Motor neuron (in vitro differentiated cells): Measurements from ENCODE around the gene ZNF280B. TPM values are rescaled to one million over a fixed set of nuclear protein-coding genes. Genes with fewer than 3 reads are reported as not detected.
A peak's percentile ranks its signal among the peaks of the same experiment; 100 is the strongest.
"Not testable (repeated sequence)": the region's sequence is repeated elsewhere in the genome, so short reads cannot be mapped to it uniquely, and the experiment has no call there.

Experiments
- ATAC-seq, 8 experiments: fragments of 200-7000 bp; cut with Tn5 transposase; replicated peaks in 6 of 8; 2 replicates each; pipeline ENCODE4 v1.8.0; 2021; ENCODE audit warnings: mild to moderate bottlenecking in 8 of 8, moderate library complexity in 8 of 8
- H3K27ac ChIP-seq, 2 donors: fragments of 250-450 bp; sonication (Bioruptor Pico); 2 replicates each; pipeline ENCODE4 v1.9.0; 2021; ENCODE audit warnings: antibody characterized with exemption in 2 of 2, mild to moderate bottlenecking in 2 of 2, moderate library complexity in 1 of 2
- H3K4me1 ChIP-seq, 2 donors: fragments of 250-450 bp; sonication (Bioruptor Pico); replicated peaks in 1 of 2; 2 replicates each; pipeline ENCODE4 v1.6.1; 2021; ENCODE audit warnings: antibody characterized with exemption in 2 of 2, mild to moderate bottlenecking in 2 of 2, moderate library complexity in 1 of 2
- H3K4me3 ChIP-seq, 5 donors: fragments of 250-450 bp; sonication (Bioruptor Pico); 2 replicates each; pipeline ENCODE4 v1.9.0; 2021; ENCODE audit warnings: antibody characterized with exemption in 5 of 5, mild to moderate bottlenecking in 5 of 5, moderate library complexity in 4 of 5
- WGBS, 10 experiments: fragments of 450-650 bp; shearing (Covaris generic); methylation state at CpG; one replicate each; pipeline ENCODE4 v1.0.0; 2022; 5-methylcytosine and 5-hydroxymethylcytosine counted together
- in situ Hi-C, 9 experiments: fragments of 400-800 bp; cut with MboI; loops; one replicate each; pipeline ENCODE4 v1.15.0; 2021; ENCODE audit warnings: low sequenced_read_pairs in 9 of 9, low pct_unique_long_range_greater_than_20kb in 2 of 9; ENCODE audit not compliant: unreplicated experiment in 9 of 9
- total RNA-seq, 8 experiments: library from RNA; unstranded; fragments of 300-600 nt; gene quantifications; 2 replicates each; pipeline versions ENCODE4 v1.2.3 to v1.2.4, GENCODE V29; 2022

Gene ZNF280B
- total RNA-seq, 8 experiments from 2014 or later, result 0.10 to 5.1 (median 3.9) TPM

DNA sequence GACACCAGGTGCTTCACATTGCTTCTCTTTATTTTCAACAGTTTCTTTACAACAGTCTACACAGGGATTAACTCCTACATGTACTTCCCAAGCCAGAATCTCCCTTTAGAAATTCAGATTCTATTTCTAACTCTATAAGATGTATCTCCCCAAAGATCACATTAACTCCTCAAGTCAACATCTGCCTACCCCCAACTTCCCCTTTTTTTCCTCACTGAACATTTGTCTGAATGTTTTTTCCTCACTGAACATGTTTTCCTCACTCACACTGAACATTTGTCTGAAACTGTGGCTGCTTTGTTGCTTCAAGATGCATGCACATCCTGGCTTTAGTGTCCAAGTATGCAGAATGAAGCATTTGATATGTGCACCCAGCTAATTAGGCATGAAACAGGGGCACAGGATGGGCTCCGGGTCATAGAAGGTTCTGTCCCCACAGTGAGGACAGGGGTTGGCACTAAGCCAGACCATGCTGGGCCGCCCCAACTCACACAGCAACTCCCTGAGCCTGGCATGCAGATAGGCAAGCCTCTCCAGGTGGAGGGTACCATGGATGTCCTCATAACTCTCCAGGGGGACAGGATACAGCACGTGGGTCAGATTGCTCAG, 39.3 kb upstream of the ZNF280B start:
- in situ Hi-C loops, result no loop called here
- ATAC-seq, result no peak
- 0 to 30% (median 14%) methylated on average over 1 to 2 of the region's 3 CpGs; no CpG with 5 or more reads in 3 of the 10 experiments for WGBS, 10 experiments
- no peak overlapping the region for H3K4me3 ChIP-seq
- peak overlapping the region; percentile 50 to 59 for H3K27ac ChIP-seq
- no peaks in the 10 kb centered on the region for H3K4me1 ChIP-seq

DNA sequence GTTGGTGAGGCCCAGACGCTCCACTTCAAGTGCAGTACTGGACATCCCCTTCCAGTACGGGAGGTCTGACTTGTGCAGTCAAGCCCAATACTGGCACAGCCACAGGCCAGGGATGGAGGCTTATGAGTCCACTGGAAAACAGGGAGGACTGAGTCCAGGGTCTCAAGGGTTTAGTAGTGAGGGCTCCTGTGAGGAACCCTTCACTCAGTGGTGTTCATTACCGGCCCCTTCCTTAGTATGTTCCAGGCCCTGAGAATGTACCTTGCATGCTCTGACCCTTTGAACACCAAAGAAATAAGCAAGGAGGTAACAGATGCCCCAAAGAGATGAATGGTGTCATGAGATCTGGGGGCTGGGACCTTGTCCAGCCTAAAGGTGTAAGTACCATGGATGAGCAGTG, 38.7 kb upstream of the ZNF280B start:
- Histone ChIP-seq H3K4me3 (no peak overlapping the region), H3K27ac (peak overlapping the region; percentile 50 to 56), H3K4me1 (no peaks in the 10 kb centered on the region)
- ATAC-seq, result no peak
- WGBS, 10 experiments, result 0 to 100% (median 68%) methylated on average over 1 to 3 of the region's 3 CpGs; no CpG with 5 or more reads in 4 of the 10 experiments
- in situ Hi-C loops, result no loop called here

DNA sequence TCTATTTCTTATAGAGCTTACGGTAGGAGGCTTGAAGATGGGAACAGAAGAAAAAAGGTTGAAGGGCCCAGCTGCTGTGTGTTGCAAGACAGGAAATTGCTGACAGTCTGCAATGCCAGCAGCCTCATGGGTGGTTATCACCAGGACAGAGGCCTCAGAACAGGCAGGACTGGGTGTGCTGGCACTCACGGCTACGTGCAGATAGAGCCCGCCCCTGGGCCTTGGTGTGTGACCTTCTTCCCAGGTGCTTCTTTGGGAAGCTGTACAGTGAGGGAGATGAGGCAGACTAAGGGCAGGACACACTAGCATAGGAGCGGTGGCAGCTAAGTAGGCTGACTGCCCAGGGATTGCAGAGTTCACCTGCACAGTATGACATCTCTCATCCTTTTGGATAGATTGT, 37.9 kb upstream of the ZNF280B start:
- no peak overlapping the region for H3K4me3 ChIP-seq
- in situ Hi-C loops, result no loop called here
- no peak overlapping the region for H3K27ac ChIP-seq
- no peak for ATAC-seq
- no peaks in the 10 kb centered on the region for H3K4me1 ChIP-seq
- WGBS, 10 experiments, result 18 to 100% (median 80%) methylated on average over 1 to 4 of the region's 5 CpGs; no CpG with 5 or more reads in 5 of the 10 experiments

DNA sequence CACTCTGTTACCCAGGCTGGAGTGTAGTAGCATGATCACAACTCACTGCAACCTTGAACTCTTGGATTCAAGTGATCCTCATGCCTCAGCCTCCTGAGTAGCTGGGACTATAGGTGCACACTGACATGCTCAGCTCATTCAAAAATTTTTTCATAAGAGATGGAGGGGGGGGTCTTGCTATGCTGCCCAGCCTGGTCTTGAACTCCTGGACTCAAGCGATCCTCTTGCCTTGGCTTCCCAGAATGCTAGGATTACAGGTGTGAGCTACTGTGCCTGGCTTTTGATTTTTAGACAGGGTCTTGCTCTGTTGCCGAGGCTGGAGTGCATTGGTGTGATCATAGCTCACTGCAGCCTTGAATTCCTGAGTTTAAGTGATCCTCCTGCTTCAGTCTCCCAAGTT, 36.5 kb upstream of the ZNF280B start:
- ATAC-seq, result no peak
- H3K27ac ChIP-seq, result no peak overlapping the region
- no peaks in the 10 kb centered on the region for H3K4me1 ChIP-seq
- in situ Hi-C loops, result no loop called here
- no peak overlapping the region for H3K4me3 ChIP-seq
- WGBS, 10 experiments, result 36 to 86% (median 52%) methylated on average over 1 to 2 of the region's 2 CpGs; no CpG with 5 or more reads in 4 of the 10 experiments

DNA sequence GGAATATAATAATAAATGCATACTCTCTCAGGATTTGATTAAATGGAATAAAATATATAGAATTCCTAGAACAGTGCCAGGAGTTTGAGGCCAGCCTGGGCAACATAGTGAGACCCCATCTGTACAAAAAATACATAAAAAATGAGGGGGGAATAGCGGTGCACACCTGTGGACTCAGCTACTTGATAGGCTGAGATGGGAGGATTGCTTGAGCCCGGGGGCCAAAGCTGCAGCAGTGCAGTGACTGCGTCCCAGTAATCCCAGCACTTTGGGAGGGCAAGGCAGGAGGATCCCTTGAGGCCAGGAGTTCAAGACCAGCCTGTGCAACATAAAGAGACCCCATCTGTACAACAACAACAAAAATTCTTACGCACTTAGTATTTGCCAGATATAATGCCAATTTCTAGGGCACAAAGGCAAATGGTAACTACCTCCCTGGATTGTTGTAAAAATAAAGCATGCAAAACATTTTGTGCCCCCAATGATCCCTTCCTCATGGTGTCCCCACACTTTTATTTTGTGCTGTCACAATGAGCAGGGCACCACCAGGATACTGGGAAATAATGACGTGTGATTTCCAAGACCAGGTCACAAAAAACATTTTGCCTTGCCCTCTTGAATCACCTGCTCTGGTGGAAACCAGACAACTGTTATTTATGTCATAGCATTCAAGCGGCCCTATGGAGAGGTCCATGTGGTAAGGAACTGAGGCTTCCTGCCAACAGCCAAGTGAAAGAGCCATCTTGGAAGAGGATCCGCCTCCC, 29.9 kb upstream of the ZNF280B start:
- in situ Hi-C loops, result no loop called here
- 19 to 76% (median 52%) methylated on average over 2 to 6 of the region's 7 CpGs; no CpG with 5 or more reads in 1 of the 10 experiments for WGBS, 10 experiments
- no peak for ATAC-seq

DNA sequence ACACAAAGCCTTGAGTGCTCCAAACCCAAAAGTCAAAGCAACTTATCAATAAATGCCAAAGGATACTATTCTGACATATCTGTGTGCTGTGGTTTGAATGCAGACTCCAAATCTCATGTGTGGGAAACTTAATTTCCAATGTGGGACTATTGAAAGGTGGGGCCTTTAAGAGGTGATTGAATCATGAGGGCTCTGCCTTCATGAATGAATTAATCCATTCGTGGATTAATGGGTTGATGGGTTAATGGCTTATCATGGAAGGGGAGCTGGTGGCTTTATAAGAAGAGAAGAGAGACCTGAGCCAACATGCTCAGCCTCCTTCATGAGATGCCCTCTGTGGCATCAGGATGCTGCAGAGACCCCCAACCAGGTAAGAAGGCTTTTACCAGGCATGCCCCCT, 28.4 kb upstream of the ZNF280B start:
- Histone ChIP-seq H3K4me3 (no peak overlapping the region), H3K4me1 (no peaks in the 10 kb centered on the region), H3K27ac (no peak overlapping the region)
- in situ Hi-C loops, result no loop called here
- WGBS, 10 experiments, result 0 to 29% (median 6%) methylated on average over 1 of the region's 1 CpG; no CpG with 5 or more reads in 4 of the 10 experiments
- no peak for ATAC-seq

More for the DNA sequence above, 29.9 kb upstream of the ZNF280B start:
- Histone ChIP-seq H3K27ac (no peak overlapping the region), H3K4me3 (no peak overlapping the region), H3K4me1 (no peaks in the 10 kb centered on the region)

DNA sequence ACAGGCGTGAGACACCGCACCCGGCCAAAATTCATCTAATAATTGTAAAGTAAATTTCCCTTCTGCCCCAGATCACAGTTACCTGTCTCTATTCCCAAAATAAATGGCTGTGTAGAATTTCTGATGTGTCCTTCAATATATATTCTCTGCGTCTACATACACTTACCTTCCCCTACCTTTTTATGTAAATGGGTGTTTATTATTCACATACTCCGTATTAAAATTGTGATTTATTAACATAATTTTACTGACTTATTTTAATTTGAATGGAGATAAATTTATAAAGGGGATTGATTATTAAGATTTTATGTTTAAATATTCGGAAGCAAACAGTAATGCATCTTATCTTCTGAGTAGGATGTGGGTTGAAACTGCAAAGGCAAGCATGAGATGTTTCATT, 28.0 kb upstream of the ZNF280B start:
- in situ Hi-C loops, result no loop called here
- Histone ChIP-seq H3K4me3 (no peak overlapping the region), H3K4me1 (no peaks in the 10 kb centered on the region), H3K27ac (no peak overlapping the region)
- 15 to 83% (median 54%) methylated on average over 1 to 6 of the region's 6 CpGs for WGBS, 10 experiments
- no peak for ATAC-seq

DNA sequence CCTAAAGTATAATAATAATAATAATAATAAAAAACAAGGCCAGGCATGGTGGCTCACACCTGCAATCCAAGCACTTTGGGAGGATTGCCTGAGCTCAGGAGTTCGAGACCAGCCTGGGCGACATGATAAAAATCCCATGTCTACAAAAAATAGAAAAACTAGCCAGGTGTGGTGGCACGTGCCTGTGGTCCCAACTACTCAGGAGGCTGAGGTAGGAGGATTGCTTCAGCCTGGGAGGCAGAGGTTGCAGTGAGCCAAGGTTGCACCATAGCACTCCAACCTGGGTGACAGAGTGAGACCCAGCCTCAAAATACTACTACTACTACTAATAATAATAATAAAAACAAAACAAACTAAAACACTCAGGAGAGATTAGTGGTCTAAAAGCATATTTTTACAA, 27.1 kb upstream of the ZNF280B start:
- WGBS, 10 experiments, result 0 to 84% (median 39%) methylated on average over 1 to 3 of the region's 3 CpGs; no CpG with 5 or more reads in 6 of the 10 experiments
- in situ Hi-C loops, result no loop called here
- H3K4me1 ChIP-seq, result no peaks in the 10 kb centered on the region
- no peak overlapping the region for H3K4me3 ChIP-seq
- ATAC-seq, result no peak
- no peak overlapping the region for H3K27ac ChIP-seq

DNA sequence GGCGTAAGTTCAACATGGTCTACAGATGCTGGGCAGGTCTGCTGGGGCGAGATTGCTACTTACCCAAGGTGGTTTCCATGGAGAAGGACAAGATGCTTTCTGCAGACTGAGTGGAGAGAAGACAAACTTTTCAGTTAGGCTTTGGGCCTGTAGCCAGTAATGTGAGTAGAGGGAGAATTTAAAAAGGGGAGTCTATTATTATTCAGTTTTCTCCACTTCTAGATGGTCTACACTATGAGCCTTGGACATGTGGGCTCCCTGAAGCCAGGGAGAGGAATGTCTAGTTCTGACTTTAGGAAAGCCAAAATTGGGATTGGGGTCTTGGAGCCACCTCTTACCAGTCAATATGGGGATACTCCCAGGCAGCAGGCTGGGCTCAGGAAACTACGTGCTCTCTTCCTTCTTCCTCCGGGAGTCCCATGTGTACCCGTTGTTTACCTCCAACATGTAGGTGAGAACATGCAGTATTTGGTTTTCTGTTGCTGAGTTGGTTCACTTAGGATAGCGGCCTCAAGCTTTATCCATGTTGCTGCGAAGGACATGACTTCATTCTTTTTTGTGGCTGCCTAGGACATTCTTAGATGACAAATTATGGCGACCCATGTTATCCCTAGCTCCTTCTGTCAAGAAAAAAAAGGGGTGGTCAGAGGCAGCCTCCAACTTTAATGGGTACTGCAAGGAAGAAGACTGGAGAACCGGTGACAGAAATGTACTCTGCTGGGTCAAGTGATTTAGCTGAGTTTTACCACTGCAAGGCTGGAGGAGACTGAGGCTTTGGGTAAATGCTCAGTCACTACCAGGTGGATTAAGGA, 26.3 kb upstream of the ZNF280B start:
- in situ Hi-C loops, result no loop called here
- H3K4me3 ChIP-seq, result no peak overlapping the region
- no peaks in the 10 kb centered on the region for H3K4me1 ChIP-seq
- ATAC-seq, result no peak
- H3K27ac ChIP-seq, result no peak overlapping the region
- WGBS, 10 experiments, result 23 to 82% (median 74%) methylated on average over 3 to 7 of the region's 9 CpGs; no CpG with 5 or more reads in 1 of the 10 experiments

DNA sequence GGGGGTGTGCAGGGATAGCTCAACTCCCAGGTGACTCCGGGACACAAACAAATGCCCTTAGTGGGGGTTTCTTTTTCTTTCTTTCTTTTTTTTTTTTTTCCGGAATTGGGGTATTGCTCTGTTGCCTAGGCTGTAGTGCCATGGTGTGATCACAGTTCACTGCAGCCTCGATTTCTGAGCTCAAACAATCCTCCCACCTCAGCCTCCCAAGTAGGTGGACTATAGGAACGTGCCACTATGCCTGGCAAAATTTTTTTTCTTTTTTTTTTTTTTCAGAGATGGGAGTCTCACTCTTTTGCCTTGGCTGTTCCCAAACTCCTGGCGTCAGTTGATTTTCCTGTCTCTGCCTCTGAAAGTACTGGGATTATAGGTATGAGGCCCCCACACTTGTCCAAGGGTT, 25.3 kb upstream of the ZNF280B start:
- WGBS, 10 experiments, result 18 to 90% (median 54%) methylated on average over 1 to 5 of the region's 5 CpGs
- H3K4me1 ChIP-seq, result no peaks in the 10 kb centered on the region
- no peak overlapping the region for H3K27ac ChIP-seq
- ATAC-seq, result no peak
- H3K4me3 ChIP-seq, result no peak overlapping the region
- in situ Hi-C loops, result no loop called here

DNA sequence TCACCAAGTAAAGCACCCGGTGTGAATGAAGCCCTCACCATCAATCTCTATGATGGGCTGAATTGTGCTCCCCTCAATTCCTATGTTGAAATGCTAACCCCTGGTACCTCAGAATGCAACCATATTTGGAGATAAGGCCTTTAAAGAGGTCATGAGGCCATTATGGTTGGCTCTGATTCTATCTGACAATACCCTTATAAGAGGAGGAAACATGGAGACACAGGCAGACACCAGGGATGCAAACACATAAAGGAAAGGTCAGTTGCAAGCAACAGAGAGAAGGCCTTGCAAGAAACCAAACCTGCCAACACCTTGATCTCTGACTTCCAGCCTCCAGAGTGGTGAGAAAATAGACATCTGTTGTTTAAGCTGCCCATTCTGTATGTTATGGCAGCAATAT, 24.9 kb upstream of the ZNF280B start:
- no peak for ATAC-seq
- H3K27ac ChIP-seq, result no peak overlapping the region
- no peak overlapping the region for H3K4me3 ChIP-seq
- no peaks in the 10 kb centered on the region for H3K4me1 ChIP-seq
- WGBS, 10 experiments, result 67 to 80% methylated on average over 1 of the region's 1 CpG; no CpG with 5 or more reads in 8 of the 10 experiments
- in situ Hi-C loops, result no loop called here

DNA sequence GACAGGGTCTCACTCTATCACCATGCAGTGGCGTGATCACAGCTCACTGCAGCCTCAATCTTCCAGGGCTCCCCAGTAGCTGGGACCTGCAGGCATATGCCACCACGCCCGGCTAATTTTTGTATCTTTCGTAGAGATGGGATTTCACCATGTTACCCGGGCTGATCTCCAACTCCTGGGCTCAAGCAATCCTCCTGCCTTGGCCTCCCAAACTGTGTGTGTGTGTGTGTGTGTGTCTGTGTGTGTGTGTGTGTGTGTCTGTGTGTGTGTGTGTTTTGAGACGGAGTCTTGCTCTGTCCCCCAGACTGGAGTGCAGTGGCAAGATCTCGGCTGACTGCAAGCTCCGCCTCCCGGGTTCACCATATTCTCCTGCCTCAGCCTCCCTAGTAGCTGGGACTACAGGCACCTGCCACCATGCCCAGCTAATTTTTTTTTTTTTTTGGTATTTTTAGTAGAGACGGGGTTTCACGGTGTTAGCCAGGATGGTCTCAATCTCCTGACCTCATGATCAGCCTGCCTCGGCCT, 24.1 kb upstream of the ZNF280B start:
- in situ Hi-C loops, result not testable (repeated sequence)

More for the DNA sequence above, 24.1 kb upstream of the ZNF280B start:
- 38 to 100% (median 60%) methylated on average over 1 to 8 of the region's 12 CpGs; no CpG with 5 or more reads in 3 of the 10 experiments for WGBS, 10 experiments
- H3K4me3 ChIP-seq, H3K4me1 ChIP-seq, ATAC-seq: not testable (repeated sequence)
- peak overlapping the region in 1 of 2 donors; percentile 41 for H3K27ac ChIP-seq
